Natural killer cell treated with Interleukin-12 subunit alpha and Interleukin-12 subunit beta and Interleukin-15 and Interleukin-18, amount 100 ng/mL, for 72 hours (primary cell): Measurements from ENCODE around the gene PPA1. TPM values are rescaled to one million over a fixed set of nuclear protein-coding genes. Genes with fewer than 3 reads are reported as not detected.
"Not testable (repeated sequence)": the region's sequence is repeated elsewhere in the genome, so short reads cannot be mapped to it uniquely, and the experiment has no call there.

Experiments used
- ATAC-seq, 2 donors: fragments of 150-1000 bp; cut with Tn5 transposase in 1 of 2; sonication (Bioruptor Pico), chemical (Tn5 transposase) in 1 of 2; 2 replicates each; pipeline ENCODE4 v1.10.0; 2021
- DNase-seq: peaks from one replicate; pipeline ENCODE4 v3.0.0; 2022; ENCODE audit warnings: low spot score
- H3K27ac Mint-ChIP-seq, 2 donors: 1 replicate in 1 of 2; 2 replicates in 1 of 2; pipeline ENCODE4 v1.8.0; 2022; ENCODE audit warnings: mixed read lengths in 2 of 2, mild to moderate bottlenecking in 1 of 2, moderate library complexity in 1 of 2
- H3K27me3 Mint-ChIP-seq, 2 donors: 1 replicate in 1 of 2; 2 replicates in 1 of 2; pipeline ENCODE4 v1.8.0; 2022; ENCODE audit warnings: mixed read lengths in 2 of 2
- H3K36me3 Mint-ChIP-seq: one replicate; pipeline ENCODE4 v1.8.0; 2022; ENCODE audit warnings: mixed read lengths
- H3K4me1 Mint-ChIP-seq, 2 donors: 1 replicate in 1 of 2; 2 replicates in 1 of 2; pipeline ENCODE4 v1.8.0; 2022; ENCODE audit warnings: low read depth in 2 of 2, mixed read lengths in 2 of 2, mild to moderate bottlenecking in 1 of 2
- H3K4me3 Mint-ChIP-seq: one replicate; pipeline ENCODE4 v1.8.0; 2022; ENCODE audit warnings: mixed read lengths
- H3K9me3 Mint-ChIP-seq: 2 replicates; pipeline ENCODE4 v1.8.0; 2022; ENCODE audit warnings: mixed read lengths
- total RNA-seq, 2 donors: library from RNA; stranded (reverse); gene quantifications; one replicate each; pipeline ENCODE4 v1.2.3, GENCODE V29; 2022

The PPA1 gene
- total RNA-seq, 2 donors from 2014 or later = 263 to 285 TPM

DNA sequence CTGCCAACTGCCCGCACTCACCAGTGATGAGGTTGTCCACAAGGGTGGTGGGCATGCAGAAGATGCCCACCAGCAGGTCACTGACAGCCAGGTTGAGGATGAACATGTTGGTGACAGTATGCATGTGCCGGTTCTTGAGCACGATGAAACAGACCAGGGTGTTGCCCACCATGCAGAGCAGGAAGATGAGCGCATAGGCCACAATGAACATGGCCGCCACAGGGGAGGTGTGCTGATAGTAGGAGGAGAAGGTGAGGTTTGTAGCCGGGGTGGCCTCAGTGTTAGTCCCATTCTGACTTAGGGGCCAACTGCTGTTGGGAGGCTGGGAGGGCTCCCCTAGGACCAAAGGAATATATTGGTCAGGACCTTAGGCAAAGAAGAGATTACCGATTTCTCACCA, 32.8 kb upstream of the PPA1 start:
- H3K36me3 Mint-ChIP-seq = peaks cover 7% of the 10 kb centered on the region
- H3K4me3 Mint-ChIP-seq = no peak overlapping the region
- ATAC-seq = no peak
- H3K9me3 Mint-ChIP-seq = peaks cover 3% of the 10 kb centered on the region
- no peak for DNase-seq
- peaks cover 12 to 19% of the 10 kb centered on the region in 2 donors for H3K4me1 Mint-ChIP-seq
- H3K27me3 Mint-ChIP-seq = peaks cover 28 to 30% of the 10 kb centered on the region in 2 donors
- peak overlapping the region in 1 of 2 donors; percentile 57 for H3K27ac Mint-ChIP-seq

DNA sequence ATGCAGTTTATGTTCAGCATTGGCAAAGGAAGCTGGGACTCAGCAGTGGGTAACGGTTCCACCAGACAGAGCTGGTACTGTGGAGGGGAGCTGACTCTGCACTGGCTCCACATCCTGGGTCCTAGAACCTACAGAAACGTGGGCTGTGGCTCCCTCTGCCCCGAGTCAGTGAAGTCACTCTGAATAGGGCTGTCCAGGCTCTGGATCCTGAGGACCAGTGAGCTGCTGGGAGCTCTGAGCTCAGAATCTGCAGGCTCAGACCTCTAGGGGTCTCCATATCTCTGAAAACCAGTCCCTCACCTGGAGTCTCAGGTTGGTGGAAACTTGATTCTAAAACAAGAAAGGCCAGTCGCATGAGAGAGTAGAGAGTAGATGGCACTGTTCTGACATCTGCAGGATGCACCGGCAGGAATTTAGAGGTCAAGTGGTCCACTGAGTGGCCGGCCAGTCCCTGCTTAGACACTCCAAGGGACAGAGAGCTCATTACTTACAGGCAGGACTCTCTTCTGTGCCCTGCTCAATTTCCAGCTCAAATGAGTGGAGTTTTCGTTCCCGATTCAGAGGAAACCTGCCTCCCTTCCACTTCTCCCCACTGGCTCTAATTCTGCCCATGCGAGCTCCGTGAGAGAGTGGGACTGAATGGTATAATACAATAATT, 31.9 kb upstream of the PPA1 start:
- Mint-ChIP-seq H3K36me3 (peaks cover 9% of the 10 kb centered on the region), H3K9me3 (peaks cover 4% of the 10 kb centered on the region), H3K27me3 (peaks cover 28 to 30% of the 10 kb centered on the region in 2 donors), H3K27ac (peak overlapping the region in 1 of 2 donors; percentile 57), H3K4me3 (no peak overlapping the region), H3K4me1 (peaks cover 12 to 19% of the 10 kb centered on the region in 2 donors)
- DNase-seq = no peak
- ATAC-seq = peak in 1 of 2 donors; percentile 12

DNA sequence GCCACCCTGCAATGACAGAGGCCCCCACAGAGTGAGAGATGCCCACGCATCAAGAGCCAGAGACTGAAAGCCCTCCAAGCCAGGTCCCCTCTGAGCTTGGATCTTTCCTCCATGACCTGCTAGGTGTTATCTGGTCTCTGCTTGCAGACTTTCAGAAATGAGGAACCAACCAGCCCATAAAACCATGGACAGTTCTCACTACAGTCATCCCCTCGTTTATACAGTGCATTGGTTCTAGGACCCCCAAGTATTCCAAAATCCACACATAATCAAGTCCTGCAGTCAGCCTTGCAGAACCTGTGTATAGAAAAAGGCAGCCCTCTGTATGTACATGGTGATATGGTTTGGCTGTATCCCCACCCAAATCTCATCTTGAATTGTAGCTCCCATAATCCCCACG, 27.5 kb upstream of the PPA1 start:
- Mint-ChIP-seq H3K4me3 (no peak overlapping the region), H3K9me3 (peaks cover 4% of the 10 kb centered on the region), H3K27ac (no peak overlapping the region), H3K36me3 (peaks cover 9% of the 10 kb centered on the region), H3K4me1 (peaks cover 0 to 5% of the 10 kb centered on the region in 2 donors), H3K27me3 (peaks cover 35 to 44% of the 10 kb centered on the region in 2 donors)
- no peak for ATAC-seq
- DNase-seq = no peak

DNA sequence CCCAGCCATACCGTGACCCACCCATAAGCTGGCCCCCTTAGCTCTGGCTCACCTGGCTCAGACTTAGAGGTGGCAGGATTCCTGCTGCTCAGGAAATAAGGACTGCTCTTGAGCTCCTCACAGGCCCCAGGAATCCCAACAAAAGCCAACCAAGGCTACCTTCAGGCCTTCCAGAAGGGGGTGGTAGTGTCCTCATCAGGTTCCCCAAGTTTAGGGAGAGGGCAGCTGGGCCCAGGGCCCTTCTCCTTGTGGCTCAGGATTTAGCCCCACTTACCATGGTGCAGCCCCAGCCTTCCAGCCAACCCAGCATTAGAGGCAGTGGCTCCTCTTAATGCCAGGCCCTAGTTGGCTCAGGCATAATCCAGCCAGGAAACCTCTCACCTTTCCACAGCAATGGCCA, 27.0 kb upstream of the PPA1 start:
- Mint-ChIP-seq H3K36me3 (peaks cover 9% of the 10 kb centered on the region), H3K4me1 (peaks cover 0 to 10% of the 10 kb centered on the region in 2 donors), H3K9me3 (peaks cover 4% of the 10 kb centered on the region), H3K27me3 (peaks cover 34 to 44% of the 10 kb centered on the region in 2 donors), H3K4me3 (no peak overlapping the region), H3K27ac (no peak overlapping the region)
- ATAC-seq (no peak), DNase-seq (no peak)

DNA sequence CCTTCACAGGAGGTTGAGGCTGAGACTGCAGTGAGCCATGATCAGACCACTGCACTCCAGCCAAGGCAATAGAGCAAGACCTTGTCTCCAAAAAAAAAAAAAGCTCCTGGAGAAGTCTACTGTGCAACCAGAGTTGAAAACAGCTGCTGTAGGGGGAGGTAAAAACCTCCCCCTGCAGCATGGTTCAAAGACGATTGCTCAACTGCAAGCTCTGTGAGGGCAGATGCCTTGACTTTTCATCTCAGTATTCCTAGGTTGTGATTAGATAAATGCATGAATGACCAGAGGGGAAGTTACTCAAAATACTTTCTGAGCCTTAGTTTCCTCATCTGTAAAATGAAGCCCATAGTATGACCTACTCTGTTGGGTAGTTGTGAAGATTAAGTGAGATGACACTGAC, 25.0 kb upstream of the PPA1 start:
- peaks cover 9% of the 10 kb centered on the region for H3K36me3 Mint-ChIP-seq
- DNase-seq = no peak
- no peak overlapping the region for H3K4me3 Mint-ChIP-seq
- H3K4me1 Mint-ChIP-seq = peaks cover 0 to 11% of the 10 kb centered on the region in 2 donors
- peaks cover 4% of the 10 kb centered on the region for H3K9me3 Mint-ChIP-seq
- H3K27ac Mint-ChIP-seq = no peak overlapping the region
- peaks cover 36 to 45% of the 10 kb centered on the region in 2 donors for H3K27me3 Mint-ChIP-seq
- ATAC-seq = no peak

DNA sequence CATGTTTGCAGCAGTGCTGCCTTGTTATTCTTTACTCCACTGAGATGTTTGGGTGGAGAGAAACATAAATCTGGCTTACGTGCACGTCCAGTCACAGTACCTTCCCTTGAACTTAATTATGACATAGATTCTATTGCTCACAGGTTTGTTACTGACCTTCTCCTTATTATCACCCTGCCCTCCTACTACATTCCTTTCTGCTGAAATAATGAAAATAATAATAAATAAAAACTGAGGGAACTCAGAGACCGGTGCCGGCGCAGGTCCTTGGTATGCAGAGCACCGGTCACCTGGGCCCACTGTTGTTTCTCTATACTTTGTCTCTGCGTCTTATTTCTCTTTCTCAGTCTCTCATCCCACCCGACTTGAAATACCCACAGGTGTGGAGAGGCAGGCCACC, 24.6 kb upstream of the PPA1 start:
- ATAC-seq, H3K9me3 Mint-ChIP-seq, DNase-seq, H3K27ac Mint-ChIP-seq, H3K36me3 Mint-ChIP-seq, H3K4me3 Mint-ChIP-seq: not testable (repeated sequence)
- Mint-ChIP-seq H3K27me3 (peaks cover 39 to 45% of the 10 kb centered on the region in 2 donors), H3K4me1 (peaks cover 0 to 11% of the 10 kb centered on the region in 2 donors)

DNA sequence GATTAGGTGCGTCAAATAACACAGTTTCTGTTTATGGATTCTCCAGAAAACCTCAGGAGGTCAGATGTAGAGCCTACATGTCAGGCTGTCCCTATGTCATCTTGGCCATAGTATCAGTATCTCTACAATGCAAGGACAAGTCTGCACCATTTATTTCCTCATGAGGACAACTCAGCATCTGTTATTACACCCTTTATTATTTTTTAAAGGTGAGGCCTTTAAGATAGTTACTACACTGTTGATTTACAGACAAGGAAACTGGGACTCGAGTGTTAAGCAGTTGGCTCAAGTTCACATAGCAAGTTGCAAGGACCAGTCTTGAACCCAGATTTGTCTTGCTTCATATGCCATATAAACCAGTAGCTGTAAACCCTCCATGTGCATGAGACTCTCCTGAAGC, 23.2 kb upstream of the PPA1 start:
- DNase-seq (no peak), ATAC-seq (no peak)
- Mint-ChIP-seq H3K27ac (no peak overlapping the region), H3K9me3 (peaks cover 4% of the 10 kb centered on the region), H3K27me3 (peaks cover 31 to 33% of the 10 kb centered on the region in 2 donors), H3K4me1 (peaks cover 0 to 11% of the 10 kb centered on the region in 2 donors), H3K4me3 (no peak overlapping the region), H3K36me3 (peaks cover 6% of the 10 kb centered on the region)

DNA sequence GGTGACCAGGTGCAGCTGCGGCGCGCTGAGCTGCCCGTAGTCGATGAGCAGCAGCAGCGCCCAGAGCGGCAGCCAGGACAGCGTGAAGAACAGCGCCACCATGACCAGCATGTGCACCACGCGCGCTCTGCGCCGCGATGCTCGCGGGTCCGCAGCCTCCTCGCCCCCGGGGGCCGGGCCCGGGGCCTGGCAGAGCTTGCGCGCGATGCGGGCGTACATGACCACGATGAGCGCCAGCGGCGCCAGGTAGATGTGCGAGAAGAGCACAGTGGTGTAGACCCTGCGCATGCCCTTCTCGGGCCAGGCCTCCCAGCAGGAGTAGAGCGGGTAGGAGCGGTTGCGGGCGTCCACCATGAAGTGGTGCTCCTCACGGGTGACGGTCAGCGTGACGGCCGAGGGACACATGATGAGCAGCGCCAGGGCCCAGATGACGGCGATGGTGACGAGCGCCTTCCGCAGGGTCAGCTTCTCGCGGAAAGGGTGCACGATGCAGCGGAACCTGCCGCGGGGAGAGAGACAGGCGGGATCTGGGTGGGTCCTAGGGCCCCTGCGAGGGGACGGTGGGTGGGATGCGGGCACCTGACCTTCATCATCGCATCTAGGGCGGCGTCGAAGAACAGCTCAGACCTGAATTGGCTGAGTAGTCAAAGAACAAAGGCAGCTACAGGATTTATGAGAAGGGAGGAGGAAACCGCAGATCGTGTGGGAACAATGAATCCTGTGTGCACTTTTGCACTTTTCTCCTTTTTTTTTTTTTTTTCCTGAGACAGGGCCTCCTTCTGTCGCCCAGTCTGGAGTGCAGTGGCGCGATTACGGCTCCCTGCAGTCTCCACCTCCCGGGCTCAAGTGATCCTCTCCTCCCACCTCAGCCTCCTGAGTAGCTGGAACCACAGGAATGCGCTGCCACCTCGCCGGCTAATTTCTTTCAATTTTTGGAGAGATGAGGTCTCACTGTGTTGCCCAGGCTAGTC, 22.4 kb upstream of the PPA1 start:
- Mint-ChIP-seq H3K4me3 (no peak overlapping the region), H3K27ac (no peak overlapping the region), H3K9me3 (no peaks in the 10 kb centered on the region), H3K36me3 (no peaks in the 10 kb centered on the region), H3K4me1 (peaks cover 0 to 11% of the 10 kb centered on the region in 2 donors), H3K27me3 (peaks cover 34 to 37% of the 10 kb centered on the region in 2 donors)
- peak; percentile 50 to 71 for ATAC-seq
- DNase-seq = no peak

DNA sequence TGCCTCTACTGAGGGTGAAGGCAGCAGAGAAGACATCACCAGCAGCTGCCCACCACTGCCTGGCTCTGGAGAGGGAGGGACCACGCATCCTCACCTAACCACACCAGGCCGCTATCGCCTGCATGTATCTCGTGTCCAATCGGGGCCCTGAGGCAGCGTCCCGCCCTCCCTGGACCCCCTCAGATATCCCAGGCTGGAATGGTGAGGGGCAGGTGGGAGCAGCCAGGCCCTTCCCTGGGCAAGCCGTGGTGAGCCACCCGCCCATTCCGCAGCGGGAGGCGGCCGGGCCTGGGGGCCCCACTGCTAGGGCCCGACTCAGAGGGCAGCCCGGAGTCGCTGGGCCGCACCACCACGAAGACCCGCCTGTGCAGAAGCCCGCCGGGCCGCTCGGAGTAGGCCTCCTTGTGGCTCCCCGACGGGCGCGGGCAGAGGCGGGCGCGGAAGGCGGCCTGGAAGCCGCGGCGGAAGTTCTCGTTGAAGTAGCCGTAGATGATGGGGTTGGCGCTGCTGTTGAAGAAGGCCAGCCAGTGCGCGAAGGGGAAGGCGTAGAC, 21.6 kb upstream of the PPA1 start:
- H3K27me3 Mint-ChIP-seq = peaks cover 34 to 39% of the 10 kb centered on the region in 2 donors
- H3K27ac Mint-ChIP-seq = no peak overlapping the region
- no peak overlapping the region for H3K4me3 Mint-ChIP-seq
- ATAC-seq (peak in 1 of 2 donors; percentile 3), DNase-seq (no peak)
- H3K36me3 Mint-ChIP-seq = no peaks in the 10 kb centered on the region
- H3K4me1 Mint-ChIP-seq = peaks cover 0 to 11% of the 10 kb centered on the region in 2 donors
- H3K9me3 Mint-ChIP-seq = no peaks in the 10 kb centered on the region

DNA sequence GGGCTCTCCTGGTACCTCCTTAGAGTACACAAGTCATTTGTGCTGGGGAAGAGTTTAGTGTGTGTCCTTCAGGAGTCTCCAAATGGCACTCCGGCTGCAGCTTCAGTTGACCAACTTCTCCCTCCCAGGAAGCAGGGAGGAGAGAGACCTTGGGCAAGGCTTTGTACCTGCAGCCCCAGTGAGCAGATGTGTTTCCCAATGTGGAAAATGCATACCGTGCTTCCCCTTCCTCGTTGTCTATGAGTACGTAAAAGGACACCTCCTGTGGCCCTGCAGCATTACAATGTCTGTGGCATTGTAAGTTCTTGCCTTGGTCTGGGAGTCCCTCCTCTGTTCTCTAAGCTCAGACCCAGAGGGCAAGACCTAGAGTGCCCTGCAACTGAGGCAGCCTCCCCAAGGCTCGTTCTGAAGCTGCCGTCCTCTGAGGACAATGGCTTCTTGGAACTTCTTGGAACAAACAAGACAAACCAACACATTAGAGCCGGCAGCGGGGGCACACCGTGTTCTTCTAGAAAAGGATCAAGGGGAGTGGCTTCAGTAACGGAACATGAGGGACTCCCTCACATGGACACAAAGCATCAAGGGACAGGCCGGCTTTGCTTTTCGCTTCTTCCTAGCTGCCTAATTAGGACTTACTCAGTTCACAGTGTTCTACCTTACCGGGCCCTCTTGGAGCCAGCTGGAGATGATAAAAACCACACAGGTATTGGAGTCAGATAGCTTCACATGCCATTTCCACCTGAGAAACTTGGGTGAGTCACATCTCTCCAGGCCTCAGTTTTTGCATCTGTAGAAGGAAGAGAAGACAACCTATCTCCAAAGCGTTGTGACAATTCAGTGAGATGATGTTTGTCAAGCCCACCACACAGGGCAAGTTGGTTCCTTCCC, 20.9 kb upstream of the PPA1 start:
- Mint-ChIP-seq H3K9me3 (no peaks in the 10 kb centered on the region), H3K4me1 (peaks cover 0 to 11% of the 10 kb centered on the region in 2 donors), H3K27ac (peak overlapping the region in 1 of 2 donors; percentile 47), H3K36me3 (no peaks in the 10 kb centered on the region), H3K4me3 (no peak overlapping the region), H3K27me3 (peaks cover 30 to 38% of the 10 kb centered on the region in 2 donors)
- no peak for ATAC-seq
- no peak for DNase-seq

DNA sequence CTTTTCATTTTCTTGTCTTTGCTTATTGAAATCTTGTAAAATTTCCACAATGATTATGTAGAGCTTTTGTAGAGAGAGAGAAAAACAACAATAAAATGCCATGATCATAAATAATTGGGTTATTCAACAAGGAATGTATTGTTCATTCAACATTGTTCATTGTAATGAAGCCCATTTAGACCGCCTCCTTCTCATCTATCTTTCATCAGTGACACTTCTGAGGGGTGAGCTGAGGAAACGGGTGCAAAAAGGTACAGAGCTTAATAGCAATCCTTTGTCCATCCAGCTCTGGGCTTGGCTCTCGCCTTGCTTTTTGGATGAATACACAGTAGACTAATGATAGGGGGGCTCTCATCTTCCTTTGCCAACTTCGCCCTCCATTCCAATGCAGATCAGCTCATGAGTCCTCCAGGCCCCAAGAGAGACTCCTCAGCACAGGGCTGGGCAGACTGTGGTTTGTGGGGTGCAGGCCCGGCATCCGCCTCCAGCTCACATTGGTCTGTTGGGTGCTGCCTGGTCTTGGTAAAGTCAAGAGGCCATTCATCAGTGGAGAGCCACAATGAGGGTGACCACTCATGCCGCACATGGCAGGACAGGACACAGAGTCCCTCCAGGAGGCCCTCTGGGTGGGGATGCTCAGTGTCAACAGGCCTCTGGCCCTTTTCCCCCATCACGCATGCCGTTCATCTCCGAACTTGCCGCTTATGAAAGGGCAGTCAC, 17.9 kb upstream of the PPA1 start:
- Mint-ChIP-seq H3K9me3 (no peaks in the 10 kb centered on the region), H3K4me3 (no peak overlapping the region), H3K4me1 (peaks cover 0 to 9% of the 10 kb centered on the region in 2 donors), H3K36me3 (no peaks in the 10 kb centered on the region), H3K27ac (no peak overlapping the region), H3K27me3 (peaks cover 25 to 38% of the 10 kb centered on the region in 2 donors)
- no peak for DNase-seq
- ATAC-seq = peak in 1 of 2 donors; percentile 36

DNA sequence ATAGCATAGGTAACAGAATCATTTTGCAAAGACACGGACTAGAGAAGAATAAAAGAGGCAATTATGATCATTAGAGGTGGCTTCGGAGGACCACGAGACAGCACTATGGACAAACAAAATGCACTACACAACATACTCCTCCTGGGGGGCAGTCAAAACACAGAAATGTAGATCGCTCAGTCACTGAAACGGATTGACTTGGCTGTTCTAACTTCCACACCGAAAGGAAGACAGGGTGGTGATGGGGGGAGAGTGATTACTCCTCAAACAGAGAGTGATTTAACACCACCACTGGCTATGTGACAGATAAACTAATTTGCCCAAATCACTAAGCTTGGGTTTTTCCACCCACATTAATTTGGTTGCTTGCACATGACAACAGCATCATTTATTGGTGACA, 14.1 kb upstream of the PPA1 start:
- H3K4me3 Mint-ChIP-seq = no peak overlapping the region
- peaks cover 16 to 41% of the 10 kb centered on the region in 2 donors for H3K27me3 Mint-ChIP-seq
- H3K9me3 Mint-ChIP-seq = no peaks in the 10 kb centered on the region
- H3K36me3 Mint-ChIP-seq = no peaks in the 10 kb centered on the region
- H3K27ac Mint-ChIP-seq = no peak overlapping the region
- no peaks in the 10 kb centered on the region for H3K4me1 Mint-ChIP-seq
- no peak for DNase-seq
- ATAC-seq = no peak
